MG63 (cell line): Measurements from ENCODE around the gene CFTR. TPM values are rescaled to one million over a fixed set of nuclear protein-coding genes. Genes with fewer than 3 reads are reported as not detected.

Source experiments
- total RNA-seq: library from RNA; depleted of rRNA; stranded (reverse); fragments of >200 nt; shearing (Covaris generic); gene quantifications from 2 replicates; pipeline ENCODE4 v1.2.3, GENCODE V29; 2014; ENCODE audit warnings: low replicate concordance; rRNA removed

Gene CFTR
- total RNA-seq, 1 experiment from 2014 or later, result not detected

Other genes with a start within 250 kb of the CFTR start
- gene WNT2, start 157.0 kb upstream of the CFTR start, total RNA-seq, result not detected in 2 replicates
- gene ASZ1, start 52.5 kb upstream of the CFTR start, total RNA-seq, result not detected in 2 replicates